GM19452 (cell line): ENCODE data around the gene KIF1A.
"Not testable (repeated sequence)": the region's sequence is repeated elsewhere in the genome, so short reads cannot be mapped to it uniquely, and the experiment has no call there.

Source experiments
- ATAC-seq: cut with Tn5 transposase; IDR thresholded peaks from one replicate; pipeline ENCODE4 v1.9.1; 2021; ENCODE audit not compliant: unreplicated experiment

The KIF1A gene

DNA sequence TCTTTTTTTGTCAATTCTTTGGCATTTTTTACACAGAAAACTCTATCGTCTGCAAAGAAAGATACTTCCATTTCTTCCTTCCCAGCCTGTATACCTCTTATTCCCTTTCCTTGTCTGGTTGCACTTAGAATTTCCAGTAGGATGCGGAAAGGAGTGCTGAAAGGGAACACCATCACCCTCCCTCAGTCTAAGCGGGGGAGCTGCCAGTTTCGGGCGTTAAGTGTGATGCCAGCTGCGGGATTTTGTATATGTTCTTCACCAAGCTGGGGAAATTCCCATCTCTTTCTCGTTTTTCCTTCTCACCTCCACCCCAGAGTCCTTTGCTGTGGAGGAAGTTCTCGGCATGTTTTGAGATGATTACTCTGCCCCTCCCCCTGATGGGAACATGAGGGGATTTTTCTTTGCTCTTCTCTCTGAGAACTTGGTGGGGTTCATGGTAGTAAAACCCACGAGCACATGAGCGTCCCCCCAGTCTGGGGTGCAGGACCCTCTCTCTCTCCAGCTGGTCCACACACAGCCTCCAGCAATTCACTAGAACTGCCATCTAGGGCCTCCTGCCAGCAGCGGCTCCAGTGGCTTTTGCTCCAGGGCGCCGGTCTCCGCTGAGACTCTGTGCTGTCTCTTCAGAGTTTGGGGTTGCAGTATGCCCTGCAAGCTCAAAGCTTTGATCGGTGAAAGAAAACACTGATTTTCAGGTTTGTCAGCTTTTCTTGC is 112.8 kb downstream of the KIF1A start:
- ATAC-seq: no peak

DNA sequence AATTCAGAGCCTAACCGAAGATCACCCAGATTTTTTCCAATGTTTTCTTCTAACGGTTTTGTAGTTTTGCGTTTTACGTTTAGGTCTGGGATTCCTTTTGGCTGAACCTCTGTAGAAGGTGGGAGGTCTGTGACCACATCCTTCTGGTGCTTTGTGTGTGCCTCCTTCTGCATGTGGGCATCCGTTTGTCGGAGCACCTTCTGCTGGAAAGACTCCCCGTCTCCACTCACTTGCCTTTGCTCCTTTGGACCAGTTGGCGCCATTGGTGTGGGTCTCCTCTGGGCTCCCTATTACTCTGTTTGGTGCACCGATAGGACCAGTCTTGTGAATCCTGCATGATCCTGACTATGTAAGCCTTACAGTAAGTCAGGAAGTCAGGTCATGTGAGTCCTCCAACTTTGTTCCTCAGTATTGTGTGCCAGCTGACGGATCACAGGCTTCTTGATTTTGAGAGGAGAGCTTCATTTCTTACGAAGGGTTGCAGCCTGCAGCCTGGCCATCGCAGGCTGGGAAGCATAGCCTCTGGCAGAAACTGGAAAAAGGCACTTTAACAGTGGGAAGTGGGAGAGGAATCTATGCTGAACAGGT is 114.7 kb downstream of the KIF1A start:
- ATAC-seq: no peak

DNA sequence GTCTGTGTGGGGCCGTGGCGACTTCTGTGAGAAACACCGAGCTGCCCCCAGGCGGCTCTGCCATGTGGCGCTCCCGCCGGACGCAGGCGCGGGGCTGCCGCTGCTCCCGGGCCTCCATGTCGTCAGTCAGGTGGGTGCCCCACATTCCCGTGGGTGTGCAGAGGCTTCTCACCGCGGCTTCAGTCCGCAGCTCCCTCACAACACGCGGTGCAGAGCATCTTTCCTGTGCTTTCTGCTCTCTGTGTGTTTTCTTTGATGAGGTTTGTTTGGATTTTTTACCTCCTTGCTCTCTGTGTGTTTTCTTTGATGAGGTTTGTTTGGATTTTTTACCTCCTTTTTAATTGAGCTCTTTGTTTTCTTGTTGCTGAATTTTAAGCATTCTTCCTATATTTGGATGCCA is 115.4 kb downstream of the KIF1A start:
- no peak for ATAC-seq

DNA sequence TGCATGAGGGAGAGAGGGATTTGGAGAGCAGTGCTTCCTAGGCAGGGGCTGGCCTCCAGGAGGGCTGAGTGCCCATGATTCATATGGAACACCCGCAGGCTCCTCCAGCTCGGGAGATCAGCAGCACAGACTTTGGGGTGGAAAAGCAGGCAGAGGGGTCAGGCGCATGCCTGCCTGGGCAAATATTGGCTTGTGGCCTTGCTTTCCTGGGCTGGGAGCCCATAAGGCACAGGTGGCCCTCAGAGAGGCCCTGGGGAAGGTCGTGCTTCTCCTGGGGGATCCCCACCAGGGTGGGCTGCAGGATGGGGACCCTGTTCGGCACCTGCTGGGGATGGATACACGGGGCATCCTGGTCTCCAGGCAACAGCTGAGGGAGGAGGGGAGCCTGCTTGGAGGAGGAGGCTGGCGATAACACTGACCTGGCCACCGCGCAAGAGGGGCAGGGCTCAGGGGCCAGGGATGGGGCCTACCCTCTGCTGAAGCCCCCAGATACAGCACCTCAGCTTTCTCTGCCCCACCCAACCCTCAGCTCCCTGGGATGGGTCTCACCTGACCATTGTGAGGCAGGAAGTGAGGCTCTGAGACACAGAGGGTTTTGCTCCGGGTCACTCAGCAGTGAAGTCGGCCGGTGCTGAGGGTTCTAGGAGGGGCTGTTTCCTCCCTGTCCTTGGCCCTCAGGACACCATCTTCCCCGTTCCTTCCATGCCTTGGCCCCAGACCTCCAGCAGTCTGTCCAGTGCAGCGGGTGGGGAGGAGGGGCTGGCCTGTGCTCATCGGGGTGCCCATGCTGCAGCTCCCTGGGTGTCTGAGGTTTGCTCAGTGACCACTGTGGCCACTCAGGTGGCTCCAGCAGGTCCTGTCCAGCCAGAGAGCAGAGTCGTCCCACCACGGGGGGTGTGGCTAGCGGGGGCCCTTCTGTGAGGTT is 116.3 kb downstream of the KIF1A start:
- ATAC-seq: no peak

DNA sequence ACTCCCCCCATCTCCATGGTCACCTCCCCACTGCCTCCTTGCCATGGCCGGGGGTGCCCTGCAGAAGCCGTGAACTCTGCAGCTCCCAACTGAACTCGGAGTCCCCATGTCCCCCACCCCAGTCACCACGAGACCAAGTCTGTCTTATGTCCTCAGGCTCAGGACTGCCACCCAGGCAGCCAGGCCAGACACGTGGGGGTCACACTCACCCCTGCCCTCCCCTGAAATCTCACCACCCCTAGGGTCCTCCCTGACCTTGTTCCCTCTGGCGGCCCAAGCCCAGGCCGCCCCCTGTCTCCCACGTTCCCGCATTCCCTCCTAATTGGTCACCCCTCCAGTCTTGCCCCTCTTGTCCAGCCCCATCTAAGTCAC is 117.4 kb downstream of the KIF1A start:
- no peak for ATAC-seq

DNA sequence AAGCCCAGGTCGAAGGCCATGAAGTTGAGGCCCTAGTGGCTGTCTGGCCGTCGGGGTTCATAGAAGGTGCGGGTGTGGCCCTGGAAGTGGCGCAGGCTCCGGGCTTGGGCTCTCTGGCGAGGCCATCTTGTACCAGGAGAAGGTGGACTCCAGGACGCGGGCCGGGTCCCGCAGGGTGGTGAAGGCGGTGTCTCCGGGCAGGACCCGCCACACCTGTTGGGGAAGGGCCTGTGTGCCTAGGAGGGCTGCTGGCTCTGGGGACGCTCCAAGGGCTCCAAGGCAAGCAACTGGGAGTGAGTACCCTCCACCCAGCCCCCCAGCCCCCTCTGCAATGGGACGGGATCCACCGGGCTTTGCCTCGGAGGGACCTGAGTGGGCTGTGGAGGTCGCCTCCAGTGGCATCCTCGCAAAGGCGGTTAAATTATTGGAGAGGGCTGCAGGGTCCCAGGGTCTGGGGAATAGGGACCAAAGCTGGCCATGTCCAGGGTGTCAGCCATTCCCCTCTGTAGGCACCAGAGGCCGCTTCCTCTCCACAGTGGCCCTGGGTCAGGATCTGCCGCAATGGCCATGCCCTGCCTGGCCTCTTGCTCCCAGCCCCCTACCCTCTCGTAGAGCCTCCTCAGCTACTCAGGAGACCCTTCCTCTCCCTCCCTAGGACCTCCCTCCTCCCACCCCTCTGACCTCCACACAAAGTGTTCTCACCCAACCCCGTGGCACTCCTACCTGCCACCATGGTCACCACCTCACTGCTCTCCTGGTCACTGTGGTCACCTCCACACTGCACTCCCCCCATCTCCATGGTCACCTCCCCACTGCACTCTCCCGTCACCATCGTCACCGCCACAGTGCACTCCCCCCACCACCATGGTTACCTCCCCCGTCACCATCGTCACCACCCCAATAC is 118.0 kb downstream of the KIF1A start:
- ATAC-seq: no peak

DNA sequence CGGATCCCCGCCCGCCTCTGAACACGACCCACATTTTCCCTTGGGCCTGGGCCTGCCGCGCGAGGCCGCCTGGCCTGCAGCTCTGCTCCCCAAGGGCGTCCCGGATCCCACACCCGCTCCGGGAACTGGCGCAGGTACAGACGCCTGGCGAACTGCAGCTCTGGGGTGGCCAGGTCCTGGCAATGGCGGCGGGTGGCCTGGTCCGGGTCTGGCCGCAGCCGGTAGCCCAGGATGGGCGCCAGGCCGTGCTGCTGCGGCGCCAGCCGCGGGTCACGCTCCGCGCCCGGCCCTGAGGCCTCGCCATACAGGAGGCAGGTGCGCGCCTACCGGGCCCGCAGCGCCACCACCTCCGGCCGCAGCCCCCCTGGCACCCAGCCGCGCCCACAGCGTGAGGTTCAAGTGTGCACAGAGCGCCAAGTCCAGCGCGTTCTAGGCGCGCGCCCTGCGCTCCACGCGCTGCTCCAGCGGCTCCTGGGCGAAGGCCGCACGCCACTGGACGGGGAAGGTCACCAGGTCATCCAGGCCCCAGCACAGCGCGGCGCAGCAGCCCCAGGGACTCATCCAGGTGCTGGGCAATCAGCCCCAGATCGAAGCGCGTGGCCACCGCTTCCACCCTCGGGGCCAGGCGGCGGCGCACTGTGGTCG is 118.8 kb downstream of the KIF1A start:
- no peak for ATAC-seq

DNA sequence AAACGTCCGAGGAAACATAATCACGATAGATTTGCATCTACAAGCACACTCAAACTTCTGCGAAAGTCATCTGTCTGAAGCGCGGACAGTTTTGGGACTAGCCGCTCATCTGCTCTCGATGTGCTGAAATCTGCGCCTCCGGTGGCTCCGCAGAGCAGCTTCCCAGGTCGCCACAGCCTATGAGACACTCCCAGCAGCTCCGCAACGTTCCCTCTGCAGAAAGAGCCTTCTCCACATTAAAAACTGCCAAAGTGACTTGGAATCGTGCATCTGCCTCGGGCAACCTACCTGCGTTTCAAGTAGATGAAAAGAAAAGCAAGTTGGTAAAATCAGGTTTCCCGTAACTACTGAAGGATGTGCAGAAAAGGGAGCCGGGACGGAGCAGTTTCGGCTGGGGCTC is 119.4 kb downstream of the KIF1A start:
- not testable (repeated sequence) for ATAC-seq

DNA sequence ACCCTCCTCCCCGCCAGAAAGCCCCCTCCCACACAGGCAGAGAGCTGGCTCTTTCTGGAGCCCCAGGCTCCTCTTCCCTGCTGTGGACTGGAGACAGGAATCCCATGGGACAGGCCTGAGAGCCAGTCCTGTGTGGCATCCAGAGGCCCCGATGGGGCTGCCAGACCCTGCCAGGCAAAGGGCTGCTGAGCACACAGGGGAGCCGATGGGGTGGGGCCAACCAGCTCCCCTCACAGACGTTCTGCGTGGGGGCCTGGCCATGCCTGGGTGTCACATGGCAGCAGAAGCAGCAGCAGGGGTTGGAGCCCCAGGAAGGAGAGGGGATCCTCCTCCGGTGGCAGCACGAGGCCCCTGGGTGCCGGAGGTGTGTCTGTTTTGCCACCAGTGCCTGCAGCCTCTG is 120.2 kb downstream of the KIF1A start:
- not testable (repeated sequence) for ATAC-seq

DNA sequence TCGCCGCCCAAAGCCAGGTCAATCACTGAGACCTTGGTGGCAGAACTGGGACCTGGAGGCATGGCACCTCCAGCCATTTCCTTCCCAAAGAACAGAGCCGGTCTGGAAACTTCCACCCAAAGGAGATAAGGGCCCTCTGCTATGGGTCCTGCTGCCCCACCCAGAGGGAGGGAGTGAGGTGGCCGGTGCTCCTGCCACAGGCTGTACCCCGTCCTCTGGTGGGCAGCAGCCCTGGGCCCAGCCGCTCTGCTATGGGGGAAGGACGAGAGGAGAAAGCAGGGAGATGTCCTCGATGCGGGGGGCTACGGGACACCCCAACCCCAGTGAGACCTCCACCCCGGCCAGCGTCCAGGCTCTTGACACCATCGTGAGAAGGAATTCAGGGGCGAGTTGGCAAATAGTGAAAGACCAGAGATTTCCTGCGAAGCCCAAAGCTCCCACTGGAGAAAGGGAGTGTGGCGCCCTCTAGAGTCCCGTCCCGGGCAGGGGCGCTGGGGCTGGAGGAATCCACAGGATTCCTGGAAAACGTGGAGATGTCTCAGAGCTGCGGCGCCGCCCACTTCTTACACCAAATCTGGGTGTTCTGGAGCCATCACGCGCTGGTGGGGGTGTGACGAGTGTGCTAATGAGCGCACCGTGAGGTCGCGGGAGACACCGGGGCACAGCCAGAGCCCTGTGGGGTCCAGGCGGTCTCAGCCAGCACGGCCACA is 121.0 kb downstream of the KIF1A start:
- not testable (repeated sequence) for ATAC-seq

DNA sequence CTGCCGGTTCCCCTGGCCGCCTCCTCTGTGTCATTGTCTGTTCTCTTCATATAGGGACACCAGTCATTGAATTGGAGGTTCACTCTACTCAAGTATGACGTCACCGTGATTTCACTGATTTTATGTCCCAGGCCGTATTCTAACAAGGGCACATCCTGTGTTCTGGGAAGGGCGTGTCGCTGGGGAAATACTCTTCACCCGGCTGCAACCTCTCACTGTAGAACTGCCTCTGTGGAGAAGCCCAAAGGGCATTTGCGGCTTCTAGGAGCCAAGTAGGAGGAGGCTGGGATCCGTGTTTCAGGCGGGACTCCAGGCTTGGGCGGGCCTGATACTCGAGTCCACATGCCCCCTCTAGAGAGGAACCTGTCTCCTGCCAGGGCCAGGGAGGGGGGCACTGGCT is 123.5 kb downstream of the KIF1A start:
- ATAC-seq: not testable (repeated sequence)

DNA sequence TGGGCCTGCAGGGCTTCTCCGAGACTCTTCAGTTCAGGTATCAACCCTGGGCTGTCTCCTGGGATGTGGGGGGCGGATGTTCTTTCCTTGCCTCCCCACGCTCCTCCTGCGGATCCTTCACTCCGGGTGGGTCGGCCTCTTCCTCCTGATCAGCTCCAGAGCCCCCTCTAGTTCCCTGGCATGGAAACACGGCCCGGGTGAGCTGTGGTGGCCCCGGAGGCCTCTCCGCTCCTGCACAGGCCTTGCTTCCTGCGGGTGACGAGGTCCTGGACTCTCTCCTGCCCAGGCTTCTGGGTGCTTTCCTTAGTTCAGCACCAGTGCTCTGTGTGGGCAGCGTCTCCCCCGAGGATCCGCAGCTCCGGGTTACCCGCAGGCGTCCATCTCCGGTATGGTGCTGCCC is 124.4 kb downstream of the KIF1A start:
- ATAC-seq: not testable (repeated sequence)

DNA sequence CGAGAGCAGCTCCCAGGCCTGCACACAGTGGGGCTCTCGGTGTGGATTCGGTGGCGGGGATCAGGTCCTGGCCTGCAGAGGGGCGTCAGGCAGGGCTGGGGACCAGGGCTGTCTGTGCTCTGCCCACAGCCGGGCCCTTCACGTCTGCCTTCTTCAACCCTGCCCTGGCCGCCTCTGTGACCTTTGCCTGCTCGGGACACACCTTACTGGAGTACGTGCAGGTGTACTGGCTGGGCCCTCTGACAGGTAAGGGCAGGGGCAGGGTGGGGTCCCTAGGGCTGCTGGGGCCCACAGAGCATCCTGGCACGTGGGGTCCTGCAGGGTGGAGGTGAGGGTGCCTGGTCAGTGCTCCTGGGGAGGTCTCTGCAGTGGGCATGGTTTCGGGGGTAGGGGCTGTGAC is 125.7 kb downstream of the KIF1A start:
- not testable (repeated sequence) for ATAC-seq

DNA sequence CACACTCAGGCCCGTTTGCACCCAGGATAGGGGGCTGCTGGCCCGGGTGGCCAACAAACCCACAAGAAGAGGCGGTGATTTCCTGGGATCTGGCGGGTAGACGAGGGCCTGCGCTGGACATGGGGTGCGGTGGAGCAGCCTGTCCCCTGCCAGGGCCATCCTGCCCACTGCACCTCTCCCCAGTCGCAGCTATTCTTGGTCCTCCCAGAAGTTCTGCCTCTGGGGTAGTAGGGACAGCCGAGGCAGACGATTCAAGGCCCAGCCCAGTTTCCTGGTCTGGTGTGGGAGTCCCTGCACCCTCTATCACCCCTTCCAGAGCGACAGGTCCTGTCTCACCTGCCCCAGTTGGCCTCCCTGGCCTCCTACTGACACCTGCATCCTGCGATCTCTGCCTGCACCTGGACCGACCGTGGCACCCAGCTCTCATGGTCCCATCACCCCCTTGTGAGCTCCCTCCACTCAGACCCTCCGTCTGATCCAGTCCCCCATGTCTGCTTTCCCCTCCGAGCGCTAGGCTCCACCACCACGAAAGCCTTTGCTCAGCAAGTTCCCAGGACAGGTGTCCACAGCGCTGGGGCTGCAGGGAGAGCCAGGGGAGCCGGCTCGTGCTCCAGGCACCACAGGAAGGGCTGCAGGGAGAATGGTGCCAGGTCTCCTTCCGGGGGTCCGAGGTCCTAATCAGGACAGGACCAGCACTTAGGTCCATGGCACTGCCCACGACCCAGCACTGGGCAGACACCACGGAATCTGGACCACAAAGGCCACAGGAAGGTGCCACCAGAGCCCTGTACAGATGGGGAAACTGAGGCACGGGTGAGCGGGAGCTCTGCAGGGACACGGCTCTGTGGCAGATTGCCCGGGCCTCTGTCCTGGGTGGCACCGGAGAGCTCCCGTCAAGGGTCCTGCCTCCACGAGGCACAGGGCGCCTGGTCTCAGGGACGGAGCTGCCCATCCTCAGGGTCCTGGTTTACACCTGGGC is 127.1 kb downstream of the KIF1A start:
- ATAC-seq: not testable (repeated sequence)

DNA sequence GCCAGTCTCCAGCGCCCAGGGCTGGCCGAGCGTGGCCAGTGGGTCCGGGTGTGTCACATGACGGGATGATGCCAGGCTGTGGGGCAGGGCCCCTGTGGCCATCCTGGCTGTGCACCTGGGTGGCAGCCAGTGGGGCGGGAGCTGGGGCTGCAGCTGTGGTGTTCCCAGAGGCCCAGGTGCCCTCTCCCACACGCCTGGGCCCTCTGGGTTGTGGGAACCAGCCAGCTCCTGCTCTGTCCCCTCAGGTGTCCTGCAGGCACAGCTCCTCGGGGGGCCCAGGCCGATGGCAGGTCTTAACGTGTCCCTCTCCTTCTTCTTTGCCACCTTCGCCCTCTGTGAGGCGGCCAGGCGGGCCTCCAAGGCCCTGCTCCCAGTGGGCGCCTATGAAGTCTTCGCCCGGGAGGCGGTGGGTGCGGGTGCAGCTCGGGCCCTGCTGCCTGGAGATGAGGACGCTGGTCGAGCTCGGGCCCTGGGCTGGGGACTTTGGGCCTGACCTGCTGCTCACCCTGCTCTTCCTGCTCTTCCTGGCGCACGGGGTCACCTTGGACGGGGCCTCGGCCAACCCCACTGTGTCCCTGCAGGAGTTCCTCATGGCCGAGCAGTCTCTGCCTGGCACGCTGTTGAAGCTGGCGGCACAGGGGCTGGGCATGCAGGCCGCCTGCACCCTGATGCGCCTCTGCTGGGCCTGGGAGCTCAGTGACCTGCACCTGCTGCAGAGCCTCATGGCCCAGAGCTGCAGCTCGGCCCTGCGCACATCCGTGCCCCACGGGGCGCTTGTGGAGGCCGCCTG is 128.2 kb downstream of the KIF1A start, which contains the start of gene AQP12A:
Gene AQP12A, plus strand, starts transcription at position 236 of the 790 bp plus-strand sequence. Its CDS starts 48 bp downstream, at position 284.
- not testable (repeated sequence) for ATAC-seq

DNA sequence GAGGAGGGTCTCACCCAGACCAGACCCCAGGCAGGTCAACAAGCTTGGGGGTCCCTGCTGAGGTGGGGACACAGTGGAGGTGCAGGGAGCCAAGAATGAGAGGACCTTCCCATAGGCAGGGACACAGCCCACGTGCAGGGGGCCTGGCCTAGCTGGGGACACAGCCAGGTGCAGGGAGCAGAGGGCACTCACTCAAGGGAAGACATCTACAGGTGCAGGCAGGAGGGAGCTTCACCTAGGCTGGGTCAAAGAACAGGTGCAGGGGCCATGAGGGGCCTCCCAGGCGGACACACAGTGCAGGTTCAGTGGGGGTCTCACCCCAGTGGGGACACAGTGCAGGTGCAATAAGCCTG is 129.0 kb downstream of the KIF1A start:
- ATAC-seq: not testable (repeated sequence)

DNA sequence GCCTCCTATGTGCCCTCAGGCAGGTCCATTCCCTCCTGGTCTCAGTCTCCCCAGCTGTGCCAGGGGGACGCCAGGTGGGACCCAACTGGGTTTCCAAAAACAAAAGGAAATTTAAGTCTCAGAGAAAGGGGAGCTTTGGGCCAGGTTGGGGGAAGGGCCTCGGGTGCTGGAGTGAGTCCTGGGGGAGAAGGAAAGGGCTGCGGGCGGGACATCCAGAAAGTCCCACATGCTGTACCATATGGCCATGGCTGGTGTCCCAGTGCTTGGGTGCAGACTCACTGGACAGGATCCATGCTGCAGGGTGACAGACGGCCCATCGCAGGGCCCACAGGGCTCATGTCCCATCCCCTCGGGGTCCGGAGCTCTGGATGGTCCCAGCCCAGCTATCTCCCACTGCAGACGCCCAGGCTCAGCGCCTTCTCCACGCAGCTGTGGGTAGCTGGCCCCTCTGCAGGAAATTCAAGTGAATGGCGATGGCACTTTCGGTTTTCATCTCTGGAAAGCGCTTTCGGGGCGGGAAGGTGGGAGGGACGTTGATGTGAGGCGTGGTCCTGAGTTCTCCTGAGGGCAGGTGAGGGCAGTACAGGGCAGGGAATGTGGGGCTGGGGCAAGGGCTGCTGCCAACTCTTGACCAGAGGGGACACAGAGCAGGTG is 129.5 kb downstream of the KIF1A start:
- ATAC-seq: not testable (repeated sequence)
